IPS-20b (cell line): ENCODE data around the gene TRPV2.

Source experiments
- H3K27ac ChIP-seq: one replicate; pipeline ENCODE4 v1.5.1; 2013; ENCODE audit warnings: low read length
- H3K27me3 ChIP-seq: 2 replicates; pipeline ENCODE4 v1.6.1; 2013; ENCODE audit warnings: mild to moderate bottlenecking, low read length, inconsistent platforms; ENCODE audit not compliant: insufficient read depth
- H3K36me3 ChIP-seq: 2 replicates; pipeline ENCODE4 v1.6.1; 2013; ENCODE audit warnings: low read depth, mild to moderate bottlenecking, inconsistent platforms, low read length, moderate library complexity; ENCODE audit not compliant: insufficient read depth
- H3K4me1 ChIP-seq: 2 replicates; pipeline ENCODE4 v1.6.1; 2013; ENCODE audit warnings: mild to moderate bottlenecking, control low read depth, inconsistent platforms, low read length, moderate library complexity; ENCODE audit not compliant: insufficient read depth
- H3K4me3 ChIP-seq: 2 replicates; pipeline ENCODE4 v1.5.1; 2013; ENCODE audit warnings: mild to moderate bottlenecking, low read length, inconsistent platforms
- H3K9ac ChIP-seq: 2 replicates; pipeline ENCODE4 v1.6.1; 2013; ENCODE audit warnings: low read depth, mild to moderate bottlenecking, inconsistent platforms, low read length, moderate library complexity
- H3K9me3 ChIP-seq: 2 replicates; pipeline ENCODE4 v1.6.1; 2013; ENCODE audit warnings: mild to moderate bottlenecking, low read depth, low read length, inconsistent platforms; ENCODE audit not compliant: insufficient read depth

TRPV2 gene

DNA sequence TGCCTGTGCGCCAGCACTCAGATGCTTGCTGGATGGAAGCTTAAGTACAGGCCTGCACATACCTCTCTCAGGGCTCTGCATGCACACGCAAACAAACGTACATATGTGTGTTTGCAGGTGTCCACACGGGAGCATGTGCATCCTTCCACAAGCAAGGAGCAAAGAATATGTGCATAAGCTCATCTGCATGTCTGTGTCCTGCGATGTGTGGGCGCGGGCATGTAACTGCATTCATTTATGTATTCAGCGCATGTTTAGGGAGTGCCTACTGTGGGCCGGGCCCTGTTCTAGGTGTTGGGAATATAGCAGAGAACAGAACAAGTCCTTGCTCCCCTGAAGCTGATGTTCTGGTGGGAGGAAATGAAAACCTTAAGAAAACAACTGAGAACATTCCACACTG, 13.7 kb downstream of the TRPV2 start:
- Histone ChIP-seq H3K27me3 (no peaks in the 10 kb centered on the region), H3K4me3 (no peak overlapping the region), H3K9me3 (no peaks in the 10 kb centered on the region), H3K4me1 (no peaks in the 10 kb centered on the region), H3K36me3 (no peaks in the 10 kb centered on the region), H3K9ac (no peak overlapping the region), H3K27ac (no peak overlapping the region)

- Histone ChIP-seq H3K9ac (no peak overlapping the region), H3K36me3 (no peaks in the 10 kb centered on the region), H3K27ac (no peak overlapping the region), H3K4me1 (0 out of 2 replicates have a peak, but pooled peaks cover 5% of the 10 kb centered on the region), H3K27me3 (no peaks in the 10 kb centered on the region), H3K4me3 (no peak overlapping the region), H3K9me3 (no peaks in the 10 kb centered on the region)
Observed at GRCh38 chr17:16430650-16431049, 15.3 kb downstream of the TRPV2 start.

DNA sequence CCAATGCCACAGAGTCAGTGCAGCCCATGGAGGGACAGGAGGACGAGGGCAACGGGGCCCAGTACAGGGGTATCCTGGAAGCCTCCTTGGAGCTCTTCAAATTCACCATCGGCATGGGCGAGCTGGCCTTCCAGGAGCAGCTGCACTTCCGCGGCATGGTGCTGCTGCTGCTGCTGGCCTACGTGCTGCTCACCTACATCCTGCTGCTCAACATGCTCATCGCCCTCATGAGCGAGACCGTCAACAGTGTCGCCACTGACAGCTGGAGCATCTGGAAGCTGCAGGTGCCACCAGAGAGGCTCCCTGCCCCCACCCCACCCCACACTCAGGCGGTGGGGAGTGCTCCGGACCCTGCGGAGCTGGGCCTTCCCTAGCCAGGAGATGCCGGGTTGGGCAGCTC, 16.6 kb downstream of the TRPV2 start:
- no peaks in the 10 kb centered on the region for H3K9me3 ChIP-seq
- H3K9ac ChIP-seq = no peak overlapping the region
- H3K4me1 ChIP-seq = 0 out of 2 replicates have a peak, but pooled peaks cover 5% of the 10 kb centered on the region
- no peaks in the 10 kb centered on the region for H3K27me3 ChIP-seq
- no peak overlapping the region for H3K27ac ChIP-seq
- H3K4me3 ChIP-seq = no peak overlapping the region
- H3K36me3 ChIP-seq = no peaks in the 10 kb centered on the region

DNA sequence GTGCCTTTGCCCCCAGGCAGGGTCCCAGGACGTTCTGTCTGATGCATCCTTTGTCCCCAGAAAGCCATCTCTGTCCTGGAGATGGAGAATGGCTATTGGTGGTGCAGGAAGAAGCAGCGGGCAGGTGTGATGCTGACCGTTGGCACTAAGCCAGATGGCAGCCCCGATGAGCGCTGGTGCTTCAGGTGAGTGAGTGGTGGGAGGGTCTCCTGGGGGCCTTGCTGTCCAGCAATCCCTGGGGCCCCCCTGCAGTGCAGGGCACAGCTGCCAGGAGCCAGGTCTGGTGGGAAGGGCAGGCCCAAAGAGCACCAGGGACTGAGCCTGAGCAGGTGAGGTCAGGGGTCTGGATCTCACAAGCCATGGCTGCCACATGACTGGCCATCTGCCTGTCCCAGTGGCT, 18.1 kb downstream of the TRPV2 start:
- H3K4me1 ChIP-seq = peaks cover 9% of the 10 kb centered on the region; the same call in 1 of the 2 replicates
- H3K9me3 ChIP-seq = no peaks in the 10 kb centered on the region
- H3K4me3 ChIP-seq = no peak overlapping the region

GRCh38 chr17:16434662-16435061, 19.3 kb downstream of the TRPV2 start:
- Histone ChIP-seq H3K9me3 (no peaks in the 10 kb centered on the region), H3K27me3 (no peaks in the 10 kb centered on the region), H3K4me3 (no peak overlapping the region), H3K36me3 (peaks cover 5% of the 10 kb centered on the region), H3K9ac (peak overlapping the region; percentile 38; the same call in 1 of the 2 replicates), H3K27ac (no peak overlapping the region), H3K4me1 (peaks cover 9% of the 10 kb centered on the region; the same call in 1 of the 2 replicates)

More for the DNA sequence above, 18.1 kb downstream of the TRPV2 start:
- no peak overlapping the region for H3K27ac ChIP-seq
- H3K27me3 ChIP-seq = no peaks in the 10 kb centered on the region
- H3K36me3 ChIP-seq = no peaks in the 10 kb centered on the region
- no peak overlapping the region for H3K9ac ChIP-seq

- Histone ChIP-seq H3K4me1 (peaks cover 14% of the 10 kb centered on the region), H3K4me3 (no peak overlapping the region), H3K36me3 (peaks cover 21% of the 10 kb centered on the region), H3K27me3 (no peaks in the 10 kb centered on the region), H3K9ac (no peak overlapping the region), H3K9me3 (no peaks in the 10 kb centered on the region), H3K27ac (no peak overlapping the region)
Observed at GRCh38 chr17:16435925-16436886, 20.8 kb downstream of the TRPV2 start.

DNA sequence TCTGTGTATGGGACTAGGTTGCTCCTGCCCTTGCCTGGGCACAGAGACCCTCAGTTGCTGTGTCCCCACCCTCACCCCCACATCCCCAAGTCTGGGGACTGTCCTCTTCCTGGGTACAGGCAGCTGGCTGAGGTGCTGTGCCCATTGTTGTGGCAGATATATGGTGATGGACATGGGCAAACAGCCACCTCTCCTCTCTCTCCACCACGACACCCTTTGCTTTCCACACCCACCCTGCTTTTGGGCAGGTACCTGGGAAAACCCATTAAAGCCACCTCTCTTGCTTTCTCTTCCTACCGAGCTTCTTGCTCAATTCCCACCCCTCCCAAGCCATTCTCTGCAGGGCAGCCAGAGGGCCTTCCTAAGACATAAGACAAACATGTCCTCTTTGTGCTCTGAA, 21.7 kb downstream of the TRPV2 start:
- Histone ChIP-seq H3K4me3 (no peak overlapping the region), H3K9me3 (no peaks in the 10 kb centered on the region), H3K27ac (no peak overlapping the region), H3K4me1 (peaks cover 20% of the 10 kb centered on the region), H3K36me3 (peaks cover 29% of the 10 kb centered on the region), H3K27me3 (no peaks in the 10 kb centered on the region), H3K9ac (no peak overlapping the region)

DNA sequence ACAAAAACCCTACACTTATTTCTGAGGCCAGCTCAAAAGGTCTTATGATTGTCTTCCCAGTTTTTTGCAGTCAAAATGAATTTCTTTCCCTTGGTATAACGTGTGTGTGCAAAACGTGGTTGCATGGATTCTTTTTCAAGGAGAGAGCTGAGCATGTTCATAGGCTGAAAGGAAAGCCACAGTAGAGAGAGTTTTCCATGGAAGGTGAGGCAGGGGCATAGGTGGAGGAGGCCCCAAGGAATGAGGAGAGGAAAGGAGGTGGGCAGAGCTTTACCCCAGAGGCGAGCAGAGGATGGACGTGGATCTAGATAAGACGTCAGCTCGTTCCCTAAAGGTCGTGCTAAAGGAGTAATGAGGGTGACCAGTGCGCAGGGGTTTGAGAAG, 22.8 kb downstream of the TRPV2 start:
- Histone ChIP-seq H3K4me1 (peaks cover 20% of the 10 kb centered on the region), H3K36me3 (peaks cover 40% of the 10 kb centered on the region), H3K27ac (peak overlapping the region; percentile 93), H3K4me3 (peak overlapping the region; percentile 81), H3K9me3 (no peaks in the 10 kb centered on the region), H3K27me3 (no peaks in the 10 kb centered on the region), H3K9ac (peak overlapping the region; percentile 95)

DNA sequence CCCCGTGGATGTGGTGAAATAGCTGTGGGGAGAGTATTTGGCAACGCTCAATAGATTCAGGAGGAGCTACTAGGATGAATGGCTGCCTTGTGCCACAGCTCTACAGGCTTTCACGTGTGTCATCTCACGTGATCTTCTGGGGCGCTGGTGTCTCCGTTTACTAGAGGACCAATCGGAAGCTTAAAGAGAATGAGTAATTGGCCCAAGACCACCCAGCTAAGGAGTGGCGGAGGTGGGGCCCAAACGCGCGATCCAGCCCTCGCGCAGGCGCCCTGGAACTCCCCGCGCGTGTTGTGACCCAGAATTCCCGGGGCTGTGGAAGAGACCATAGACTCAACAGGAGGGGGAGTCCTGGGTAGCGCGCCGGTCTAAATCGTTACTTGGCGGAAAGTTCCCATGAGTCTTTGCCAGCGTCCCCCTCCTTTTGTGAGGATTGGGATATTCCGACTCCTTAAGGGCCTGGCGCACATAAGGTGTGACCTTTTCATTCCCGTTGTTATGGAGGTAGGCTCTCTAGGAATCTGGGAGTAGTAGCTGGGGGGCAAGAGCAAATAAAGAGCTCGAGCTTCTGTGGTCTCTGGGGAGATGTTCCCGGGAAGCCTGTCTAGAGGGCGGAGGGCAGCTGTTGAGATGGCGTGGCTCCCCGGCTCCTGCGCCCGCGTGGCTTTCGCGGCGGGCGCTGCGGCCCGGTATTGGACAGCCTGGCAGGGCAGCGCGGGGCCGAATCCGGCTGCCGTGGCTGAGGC, 23.4 kb downstream of the TRPV2 start:
- Histone ChIP-seq H3K36me3 (peaks cover 46% of the 10 kb centered on the region), H3K9ac (peak overlapping the region; percentile 98), H3K4me3 (peak overlapping the region; percentile 98), H3K27ac (peak overlapping the region; percentile 93), H3K27me3 (no peaks in the 10 kb centered on the region), H3K9me3 (no peaks in the 10 kb centered on the region), H3K4me1 (peaks cover 20% of the 10 kb centered on the region)

- peaks cover 20% of the 10 kb centered on the region for H3K4me1 ChIP-seq
- H3K4me3 ChIP-seq = peak overlapping the region; percentile 98
Observed at GRCh38 chr17:16439303-16439791, 24.0 kb downstream of the TRPV2 start.

GRCh38 chr17:16439811-16440351, 24.5 kb downstream of the TRPV2 start:
- H3K9ac ChIP-seq = peak overlapping the region; percentile 98
- peaks cover 15% of the 10 kb centered on the region for H3K4me1 ChIP-seq
- H3K4me3 ChIP-seq = peak overlapping the region; percentile 98
- H3K27ac ChIP-seq = peak overlapping the region; percentile 75
- no peaks in the 10 kb centered on the region for H3K27me3 ChIP-seq
- H3K36me3 ChIP-seq = peaks cover 54% of the 10 kb centered on the region
- no peaks in the 10 kb centered on the region for H3K9me3 ChIP-seq

More at GRCh38 chr17:16439303-16439791, 24.0 kb downstream of the TRPV2 start:
- Histone ChIP-seq H3K36me3 (peaks cover 52% of the 10 kb centered on the region), H3K27ac (peak overlapping the region; percentile 75), H3K27me3 (no peaks in the 10 kb centered on the region), H3K9me3 (no peaks in the 10 kb centered on the region), H3K9ac (peak overlapping the region; percentile 98)
